CD1c-positive myeloid dendritic cell (primary cell): ENCODE results near the gene TMEM205.
"Not testable (repeated sequence)": the region's sequence is repeated elsewhere in the genome, so short reads cannot be mapped to it uniquely, and the experiment has no call there.

Source experiments
- DNase-seq: peaks from one replicate; pipeline ENCODE4 v3.0.0-alpha.2; 2016; ENCODE audit errors: extremely low spot score

TMEM205 gene

DNA sequence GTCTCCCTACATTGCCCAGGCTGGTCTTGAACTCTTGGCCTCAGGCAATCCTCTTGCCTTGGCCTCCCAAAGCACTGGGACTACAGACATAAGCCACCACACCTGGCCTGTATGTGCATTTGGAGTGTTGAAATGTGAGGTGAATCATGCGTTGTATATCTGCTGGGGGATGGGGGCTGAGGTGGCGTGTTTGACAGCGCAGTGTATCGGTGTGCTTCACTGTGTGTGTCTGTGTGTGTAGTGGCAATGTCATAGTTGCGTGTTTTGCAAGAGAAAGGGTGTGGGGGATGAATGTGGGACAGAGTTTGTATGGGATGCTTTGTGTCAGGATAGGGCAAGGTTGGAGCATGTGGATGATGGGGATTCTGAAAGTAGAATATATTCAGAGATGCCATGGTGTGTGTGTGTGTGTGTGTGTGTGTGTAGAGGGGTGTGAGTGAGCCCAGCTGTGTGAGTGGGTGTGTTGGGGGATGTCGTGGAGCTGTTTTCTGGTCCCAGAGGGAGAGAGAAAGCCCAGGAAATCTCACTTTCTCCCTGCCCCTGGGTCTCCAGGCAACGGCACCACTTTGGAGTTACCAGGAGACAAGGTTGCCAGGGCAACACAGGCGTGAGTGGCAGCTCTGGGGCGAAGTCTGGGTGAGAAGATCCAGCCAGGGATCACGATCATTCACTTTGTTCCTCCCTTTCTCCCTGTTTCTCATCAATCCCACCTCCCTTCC, 27.3 kb upstream of the TMEM205 start:
- no peak for DNase-seq

DNA sequence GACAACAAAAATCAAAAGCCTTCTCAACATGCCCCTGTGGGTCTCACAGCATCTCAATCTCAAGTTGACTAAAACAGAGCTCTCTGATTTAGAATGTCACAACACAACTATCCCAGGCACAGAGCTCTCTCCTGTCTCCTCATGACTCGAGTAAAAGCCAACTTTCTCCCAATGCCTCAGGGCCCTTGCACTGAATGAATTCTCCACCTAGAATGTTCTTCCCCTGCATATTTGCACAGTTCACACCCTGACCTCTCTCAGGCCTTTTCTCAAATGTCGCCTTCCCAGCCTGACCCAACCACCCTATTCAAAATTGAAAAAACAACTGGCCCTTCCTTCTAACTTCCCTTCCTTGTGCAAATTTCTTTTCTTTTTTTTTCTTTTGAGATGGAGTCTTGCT, 24.7 kb upstream of the TMEM205 start:
- DNase-seq: no peak

DNA sequence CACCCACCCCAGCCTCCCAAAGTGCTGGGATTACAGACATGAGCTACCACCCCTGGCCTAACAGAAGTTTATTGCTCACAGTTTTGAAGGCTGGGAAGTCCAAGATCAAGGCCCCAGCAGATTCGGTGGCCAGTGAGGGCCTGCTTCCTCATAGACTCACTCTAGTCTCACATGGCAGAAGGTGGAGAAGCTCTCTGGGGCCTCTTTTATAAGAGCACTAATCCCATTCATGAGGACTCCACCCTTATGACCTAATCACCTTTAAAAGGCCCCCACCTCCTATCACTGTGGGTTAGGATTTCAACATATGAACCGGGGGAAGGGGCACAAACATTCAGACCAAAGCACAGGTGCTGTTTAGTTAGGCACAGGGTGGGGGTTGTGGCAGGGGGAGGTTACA, 21.5 kb upstream of the TMEM205 start:
- no peak for DNase-seq

DNA sequence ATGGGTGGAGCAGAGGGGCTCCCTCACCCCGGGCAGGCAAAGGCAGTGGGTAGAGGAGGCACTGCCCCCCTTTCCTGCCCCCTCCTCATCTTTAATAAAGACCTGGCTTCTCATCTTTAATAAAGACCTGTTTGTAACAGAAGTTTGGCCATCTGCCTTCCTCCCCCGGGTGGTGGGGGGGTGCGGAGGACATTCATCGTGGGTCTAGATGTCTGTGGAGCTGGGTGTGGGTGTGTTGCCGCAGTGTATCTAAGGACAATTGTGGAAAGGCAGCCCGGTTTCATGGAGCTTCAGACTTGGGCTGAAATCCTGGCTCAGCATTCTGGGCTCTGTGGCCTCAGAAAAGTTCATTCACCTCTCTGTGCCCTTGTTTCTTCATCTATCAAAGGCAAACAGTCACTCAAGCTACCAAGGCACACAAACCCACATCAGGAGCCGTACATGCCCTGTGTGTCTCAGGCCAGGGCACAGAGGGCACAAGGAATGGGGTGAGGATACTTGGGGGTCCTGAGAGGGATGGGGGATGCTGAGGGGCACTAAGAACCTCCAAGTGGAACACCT, 19.6 kb upstream of the TMEM205 start:
- no peak for DNase-seq

DNA sequence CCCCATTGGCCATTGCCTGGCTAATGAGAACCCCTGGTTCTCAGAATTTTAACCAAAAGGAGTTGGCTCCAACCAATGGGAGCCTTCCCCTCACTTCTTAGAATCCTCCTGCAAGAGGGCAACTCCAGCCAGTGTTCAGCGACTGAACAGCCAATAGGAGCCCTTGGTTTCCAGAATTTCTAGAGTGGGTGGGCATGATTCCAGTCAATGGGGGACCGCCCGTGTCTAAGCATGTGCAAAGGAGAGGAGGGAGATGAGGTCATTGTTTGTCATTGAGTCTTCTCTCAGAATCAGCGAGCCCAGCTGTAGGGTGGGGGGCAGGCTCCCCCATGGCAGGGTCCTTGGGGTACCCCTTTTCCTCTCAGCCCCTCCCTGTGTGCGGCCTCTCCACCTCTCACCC, 18.9 kb upstream of the TMEM205 start:
- DNase-seq: no peak

DNA sequence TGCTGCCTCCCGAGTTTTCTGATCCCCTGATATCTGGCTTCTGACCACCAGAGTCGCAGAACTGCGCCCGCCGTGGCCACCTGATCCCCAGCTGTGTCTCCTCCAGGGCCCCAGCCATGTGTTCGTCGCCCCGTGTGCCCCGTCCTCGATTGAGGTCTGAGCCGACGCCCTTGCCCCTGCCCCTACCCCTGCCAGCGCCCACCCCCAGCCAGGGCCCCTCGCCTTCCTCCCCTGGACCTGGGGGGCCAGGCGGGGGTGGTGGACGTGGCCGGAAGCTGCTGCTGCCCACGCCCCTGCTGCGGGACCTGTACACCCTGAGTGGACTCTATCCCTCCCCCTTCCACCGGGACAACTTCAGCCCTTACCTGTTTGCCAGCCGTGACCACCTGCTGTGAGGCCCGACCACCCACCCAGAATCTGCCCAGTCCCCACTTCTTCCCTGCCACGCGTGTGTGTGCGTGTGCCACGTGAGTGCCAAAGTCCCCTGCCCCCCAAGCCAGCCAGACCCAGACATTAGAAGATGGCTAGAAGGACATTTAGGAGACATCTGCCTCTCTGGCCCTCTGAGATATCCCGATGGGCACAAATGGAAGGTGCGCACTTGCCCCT, 18.3 kb upstream of the TMEM205 start:
- no peak for DNase-seq

DNA sequence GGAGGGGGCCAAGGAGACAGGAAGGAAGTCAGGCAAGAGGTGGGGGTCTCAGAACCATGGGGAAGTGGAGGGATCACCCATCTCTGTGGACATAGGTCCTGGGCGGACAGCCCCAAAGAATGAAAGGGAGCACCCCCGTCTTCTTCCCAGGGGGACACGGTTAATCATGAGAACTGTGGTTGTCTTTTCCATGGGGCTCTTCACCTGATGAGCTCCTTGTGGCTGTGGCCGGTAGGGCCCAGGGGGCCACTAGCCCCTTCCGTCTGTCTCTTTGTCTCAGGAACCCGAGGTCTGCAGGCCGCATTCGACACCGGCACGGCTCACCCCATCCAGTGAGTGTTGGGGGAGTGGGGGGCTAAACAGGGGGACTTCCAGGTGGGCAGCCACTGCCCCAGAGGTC, 17.8 kb upstream of the TMEM205 start:
- DNase-seq: no peak

DNA sequence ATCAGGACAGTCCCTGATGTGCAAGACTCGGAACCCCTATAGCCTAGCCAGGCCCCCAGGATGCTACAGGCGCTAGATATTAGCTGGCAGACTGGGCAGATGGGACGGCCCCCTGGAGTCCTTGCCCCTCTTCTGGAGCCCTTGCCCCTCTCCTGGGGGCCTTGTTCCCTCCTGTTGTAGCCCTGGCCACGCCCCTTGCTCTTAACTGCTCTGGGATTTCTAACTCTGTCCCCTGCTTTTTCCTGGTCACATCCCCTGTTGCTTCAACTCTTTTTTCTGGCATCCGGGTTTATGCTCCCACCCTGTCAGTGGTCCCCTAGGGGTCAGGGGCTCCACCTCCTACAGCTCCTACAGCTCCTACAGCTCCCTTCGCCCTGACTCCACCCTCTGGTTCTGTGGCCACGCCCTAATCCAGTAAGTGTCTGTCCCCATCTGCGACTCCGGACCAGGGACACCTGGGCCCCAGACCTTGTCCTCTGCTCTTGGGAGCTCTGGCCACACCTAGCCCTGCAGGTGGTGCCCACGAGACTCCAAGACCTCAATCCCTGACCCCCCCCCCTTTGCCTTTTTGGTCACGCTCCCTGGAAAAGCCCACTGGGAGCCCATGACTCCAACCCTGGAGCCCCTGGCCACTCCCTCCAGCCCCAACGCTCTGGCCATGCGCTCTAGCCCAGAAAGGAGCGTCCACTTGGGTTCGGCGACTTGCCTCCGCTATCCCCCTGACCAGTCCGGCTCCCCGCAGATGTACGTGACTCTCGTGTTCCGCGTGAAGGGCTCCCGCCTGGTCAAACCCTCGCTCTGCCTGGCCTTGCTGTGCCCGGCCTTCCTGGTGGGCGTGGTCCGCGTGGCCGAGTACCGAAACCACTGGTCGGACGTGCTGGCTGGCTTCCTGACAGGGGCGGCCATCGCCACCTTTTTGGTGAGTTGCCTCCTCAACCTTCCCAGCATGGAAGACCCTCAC, 16.0 kb upstream of the TMEM205 start:
- DNase-seq: no peak

DNA sequence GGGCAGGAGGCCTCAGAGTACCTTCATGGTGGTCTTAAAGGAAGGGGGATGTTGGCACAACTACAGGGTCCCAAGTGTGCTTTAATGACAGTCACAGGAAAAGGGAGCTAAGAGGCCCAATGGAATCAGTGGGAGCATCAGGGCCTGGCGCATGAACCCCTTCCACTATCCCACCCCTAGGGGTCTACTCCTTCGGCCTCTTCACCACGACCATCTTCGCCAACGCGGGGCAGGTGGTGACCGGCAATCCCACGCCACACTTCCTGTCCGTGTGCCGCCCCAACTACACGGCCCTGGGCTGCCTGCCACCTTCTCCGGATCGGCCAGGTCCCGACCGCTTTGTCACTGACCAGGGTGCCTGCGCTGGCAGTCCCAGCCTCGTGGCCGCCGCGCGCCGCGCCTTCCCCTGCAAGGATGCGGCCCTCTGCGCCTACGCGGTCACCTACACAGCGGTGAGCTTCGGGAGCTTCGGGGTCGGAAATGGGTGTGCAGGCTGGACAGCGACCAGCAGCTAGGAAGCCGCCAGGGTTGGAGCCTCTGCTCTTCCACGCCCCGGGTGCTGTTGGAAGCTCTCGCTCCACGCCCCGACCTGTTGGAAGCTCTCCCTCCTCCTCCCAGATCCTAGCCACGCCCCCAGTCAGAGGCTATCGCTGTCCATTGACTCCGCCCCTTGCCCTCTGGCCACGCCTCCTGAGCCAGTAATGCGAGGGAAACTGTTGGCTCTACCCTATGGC, 15.1 kb upstream of the TMEM205 start:
- no peak for DNase-seq

DNA sequence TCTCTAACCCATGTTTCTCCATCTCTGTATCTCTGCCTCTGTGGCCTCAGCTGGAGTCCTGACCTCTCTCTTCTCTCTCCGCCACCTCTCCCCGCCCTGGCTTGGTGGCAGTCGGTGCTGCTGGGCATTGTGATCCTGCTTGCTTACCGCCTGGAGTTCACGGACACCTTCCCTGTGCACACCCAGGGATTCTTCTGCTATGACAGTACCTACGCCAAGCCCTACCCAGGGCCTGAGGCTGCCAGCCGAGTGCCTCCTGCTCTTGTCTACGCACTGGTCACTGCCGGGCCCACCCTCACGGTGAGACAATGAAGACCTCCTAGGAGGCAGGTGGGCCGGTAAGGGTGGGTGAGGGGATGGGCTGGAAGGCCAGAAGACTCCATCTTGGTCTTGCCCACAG, 13.4 kb upstream of the TMEM205 start:
- DNase-seq: no peak

DNA sequence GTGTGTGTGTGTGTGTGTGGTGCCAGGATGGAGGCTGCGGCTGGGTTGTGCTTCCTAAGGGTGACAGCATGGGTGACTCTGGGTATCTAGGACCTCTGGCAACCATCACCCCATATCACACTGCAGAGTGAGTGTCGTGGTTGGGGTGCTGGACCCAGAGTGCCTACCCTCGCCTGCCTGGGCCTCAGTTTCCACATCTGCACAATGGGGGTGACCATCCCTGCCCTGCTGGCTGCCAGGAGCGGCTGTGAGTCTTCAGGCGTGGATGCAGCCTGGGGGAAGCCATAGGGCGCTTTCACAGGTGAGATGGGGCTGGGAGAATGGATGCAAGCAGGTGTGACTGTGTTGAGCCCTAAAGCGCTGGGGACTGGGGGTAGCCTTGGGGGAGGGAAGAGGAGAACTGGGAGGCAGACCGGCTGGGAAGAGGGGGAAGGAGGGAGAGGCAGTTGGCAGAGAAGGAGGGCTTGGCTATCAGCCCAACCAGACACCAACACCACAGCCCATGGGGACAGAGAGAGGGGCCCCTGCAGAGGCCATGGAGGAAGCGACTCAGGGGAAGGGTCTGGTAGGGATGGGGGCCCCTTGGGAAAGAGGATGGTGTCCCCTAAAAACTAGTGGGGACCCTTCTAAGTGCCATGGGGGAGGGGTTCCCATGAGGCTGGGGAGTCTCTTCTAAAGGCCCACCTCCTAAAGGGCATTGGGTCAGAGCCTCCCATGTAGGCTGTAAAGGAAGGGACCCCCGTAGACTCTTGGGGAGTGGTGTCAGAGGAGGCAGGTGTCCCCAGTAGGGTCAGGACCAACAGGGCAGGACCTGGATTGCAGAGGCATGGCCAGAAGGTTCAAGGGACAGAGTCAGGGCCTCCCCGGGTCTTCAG, 10.8 kb upstream of the TMEM205 start:
- no peak for DNase-seq

DNA sequence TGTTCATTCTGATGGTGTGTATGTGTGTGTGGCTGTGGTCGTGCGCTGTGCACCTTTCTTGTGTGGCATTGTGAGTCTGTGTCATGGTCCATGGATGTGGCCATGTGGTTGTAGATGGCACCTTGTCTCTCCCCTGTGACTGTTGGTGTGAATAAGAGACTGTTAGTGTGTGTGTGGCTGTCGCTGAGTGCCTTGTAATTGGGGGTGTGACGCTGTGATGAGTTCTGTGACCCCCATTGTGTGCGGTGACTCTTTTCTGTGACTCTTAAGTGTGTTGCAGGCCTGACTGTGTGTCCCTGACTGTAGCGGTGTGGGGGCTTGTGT, 10.0 kb upstream of the TMEM205 start:
- no peak for DNase-seq

DNA sequence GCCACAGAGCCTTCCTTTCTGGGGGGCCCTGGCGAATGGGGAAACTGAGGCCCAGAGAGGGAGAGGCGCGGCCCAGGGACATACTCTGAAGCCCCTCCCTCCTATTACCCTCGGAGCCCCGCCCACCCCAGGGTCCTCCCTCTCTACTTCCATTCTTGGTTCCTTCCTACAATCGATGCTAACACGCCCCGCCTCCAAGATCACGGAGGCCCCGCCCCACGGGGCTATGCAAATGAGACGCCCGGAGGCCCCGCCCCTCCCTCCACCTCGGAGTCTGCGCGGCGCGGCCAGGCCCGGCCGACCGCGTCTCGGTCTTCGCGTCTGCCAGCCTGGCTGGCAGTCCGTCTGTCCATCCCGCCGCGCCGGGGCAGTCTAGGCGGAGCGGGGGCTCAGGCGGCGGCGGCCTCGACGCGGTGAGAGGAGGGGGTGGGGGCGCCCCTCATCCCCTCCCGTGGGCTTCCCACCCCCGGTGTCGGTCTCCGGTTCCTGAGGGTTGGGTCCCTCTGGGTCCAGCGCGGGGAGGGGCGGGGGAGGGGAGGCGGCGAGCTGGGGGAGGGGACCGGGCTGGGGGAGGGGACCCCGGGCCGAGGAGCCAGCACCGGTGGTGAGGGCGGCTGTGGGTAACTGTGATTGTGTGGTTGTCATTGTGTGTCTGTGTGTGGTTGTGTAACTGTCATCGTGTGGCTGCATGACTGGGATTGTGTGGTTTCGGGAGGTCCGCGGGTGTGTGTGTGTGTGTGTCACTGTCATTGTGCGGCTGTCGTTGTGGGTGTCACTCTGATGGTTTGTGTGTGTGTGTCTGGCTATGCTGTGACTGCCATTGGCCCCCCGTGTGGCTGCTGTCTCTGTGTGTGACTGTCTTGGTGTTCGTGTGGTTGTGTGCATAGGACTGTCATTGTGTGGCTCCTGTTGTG, 9.3 kb upstream of the TMEM205 start, which contains the start of gene PLPPR2:
TSS of gene PLPPR2 (plus strand) at position 273 of the 914 bp plus-strand sequence. CDS start 2,242 bp downstream, outside the sequence.
- peak; percentile 96 for DNase-seq

DNA sequence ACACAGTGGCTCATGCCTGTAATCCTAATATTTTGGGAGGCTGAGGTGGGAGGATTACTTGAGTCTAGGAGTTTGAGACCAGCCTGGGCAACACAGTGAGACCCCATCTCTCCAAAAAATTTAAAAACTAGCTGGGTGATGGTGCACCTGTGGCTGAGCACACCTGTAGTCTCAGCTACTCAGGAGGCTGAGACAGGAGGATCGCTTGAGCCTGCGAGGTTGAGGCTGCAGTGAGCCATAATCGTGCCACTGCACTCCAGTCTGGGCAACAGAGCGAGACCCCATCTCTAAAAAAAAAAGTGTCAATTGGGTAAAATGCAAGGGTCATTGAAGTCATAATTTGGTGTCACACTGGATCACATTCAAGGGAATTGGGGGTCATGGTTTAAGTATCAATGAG, 8.0 kb upstream of the TMEM205 start:
- not testable (repeated sequence) for DNase-seq

DNA sequence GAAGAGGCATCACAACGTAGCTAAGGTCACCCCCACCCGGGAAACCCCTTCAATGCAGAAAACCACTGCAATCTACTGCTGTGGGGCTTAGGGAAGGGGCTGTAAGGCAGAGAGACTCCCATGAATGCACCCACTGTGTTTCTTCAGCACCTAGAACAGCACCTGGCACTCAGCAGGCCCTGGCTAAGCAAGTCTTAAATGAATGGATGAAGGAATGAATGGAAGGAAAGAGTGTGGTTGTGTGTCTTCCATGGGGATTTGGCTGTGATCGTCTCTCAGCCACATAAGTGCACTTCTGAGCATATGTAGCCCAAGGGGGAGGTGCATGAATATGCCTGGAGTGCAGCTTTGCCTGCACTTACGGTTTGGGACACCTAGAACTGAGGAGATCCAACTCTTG, 3.1 kb upstream of the TMEM205 start:
- no peak for DNase-seq

DNA sequence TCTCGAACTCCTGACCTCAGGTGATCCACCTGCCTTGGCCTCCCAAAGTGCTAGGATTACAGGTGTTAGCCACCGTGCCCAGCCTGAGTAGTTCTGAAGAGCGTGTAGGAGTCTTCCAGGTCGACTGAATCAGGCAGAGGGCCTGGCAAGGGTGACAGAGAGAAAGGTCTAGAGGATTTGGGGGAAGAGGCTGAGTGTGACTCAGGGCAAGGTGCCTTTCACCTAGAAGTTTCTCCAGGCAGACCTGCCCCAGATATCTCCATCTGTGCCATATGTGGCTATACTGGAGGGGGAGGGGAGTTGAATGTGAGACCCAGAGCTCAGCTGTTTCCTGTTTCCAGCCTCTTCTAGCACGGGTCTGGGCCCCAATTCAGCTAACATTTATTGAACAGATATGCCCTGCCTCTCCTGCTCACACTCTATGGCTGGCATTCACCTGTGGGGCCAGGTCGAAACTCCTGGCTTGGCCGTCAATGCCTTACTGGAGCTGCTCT, 1.5 kb upstream of the TMEM205 start:
- no peak for DNase-seq

DNA sequence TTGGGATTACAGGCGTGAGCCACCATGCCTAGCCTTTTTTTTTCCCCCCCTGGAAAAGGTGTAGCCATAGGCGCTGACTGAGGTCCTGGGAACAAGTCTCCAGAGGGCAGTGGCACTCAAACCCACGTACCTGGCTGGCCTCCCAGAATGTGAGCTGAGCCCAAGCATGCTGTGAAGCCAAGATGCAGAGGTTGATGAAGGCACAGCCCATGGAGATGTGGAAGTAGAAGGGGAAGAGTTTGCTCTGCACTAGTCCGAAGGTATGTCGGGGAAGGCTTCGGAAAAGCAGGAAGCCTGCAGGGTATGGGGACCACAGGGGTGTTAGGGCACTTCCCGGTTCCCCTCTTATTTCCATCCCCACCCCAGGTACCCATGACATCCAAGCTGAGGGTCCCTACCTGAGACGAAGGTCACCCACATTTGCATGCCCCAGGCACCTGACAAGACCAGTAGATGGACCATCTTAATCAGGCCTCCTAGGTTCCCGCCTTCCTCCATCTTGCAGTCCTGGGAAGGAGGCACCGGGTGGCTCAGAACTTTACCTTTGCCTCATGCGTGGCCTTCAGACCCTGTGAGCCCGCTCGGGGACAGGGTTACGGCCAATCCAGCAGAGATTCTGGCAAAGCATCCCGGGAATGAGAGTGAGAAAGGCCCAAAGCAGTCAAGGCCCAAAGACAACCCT, 805 bp downstream of the TMEM205 start:
- no peak for DNase-seq

DNA sequence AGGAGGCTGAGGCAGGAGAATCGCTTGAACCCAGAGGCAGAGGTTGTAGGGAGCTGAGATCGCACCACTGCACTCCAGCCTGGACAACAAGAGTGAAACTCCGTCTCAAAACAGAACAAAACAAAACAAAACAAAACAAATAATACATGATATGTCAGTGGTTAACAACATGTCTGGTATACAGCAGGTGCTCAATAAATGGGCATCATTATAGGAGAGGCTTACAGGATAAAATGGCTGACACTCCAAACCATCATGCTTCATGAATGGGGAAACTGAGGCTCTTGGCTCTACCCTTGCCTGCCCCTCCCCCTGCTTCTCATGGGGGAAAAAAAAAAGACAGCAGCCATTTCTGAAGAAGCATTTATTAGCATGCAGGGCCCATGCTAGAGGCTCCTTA, 3.6 kb downstream of the TMEM205 start:
- no peak for DNase-seq

DNA sequence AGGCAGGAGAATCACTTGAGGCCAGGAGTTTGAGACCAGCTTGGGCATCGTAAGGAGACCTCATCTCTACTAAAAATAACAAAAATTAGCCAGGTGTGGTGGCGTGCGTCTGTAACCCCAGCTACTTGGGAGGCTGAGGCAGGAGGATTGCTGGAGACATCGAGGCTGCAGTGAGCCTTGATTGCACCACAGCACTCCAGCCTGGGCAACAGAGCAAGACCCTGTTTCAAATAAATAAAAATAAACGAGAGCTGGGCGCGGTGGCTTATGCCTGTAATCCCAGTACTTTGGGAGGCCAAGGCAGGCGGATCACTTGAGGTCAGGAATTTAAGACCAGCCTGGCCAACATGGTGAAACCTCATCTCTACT, 6.0 kb downstream of the TMEM205 start:
- not testable (repeated sequence) for DNase-seq
